SK-N-MC (cell line): ENCODE data around the gene STAT5A.

Experiments
- EZH2 ChIP-seq: fragments of 200-600 bp; sonication (generic); IDR thresholded peaks from one replicate; pipeline ENCODE4 v1.6.1; 2017; ENCODE audit warnings: antibody characterized with exemption
- POLR2AphosphoS5 ChIP-seq: IDR thresholded peaks from 2 replicates; pipeline ENCODE4 v1.6.1; 2012; ENCODE audit warnings: mild to moderate bottlenecking, low read depth, low read length, borderline replicate concordance

- TF ChIP-seq POLR2AphosphoS5 = no peak
- no peak for TF ChIP-seq EZH2
Measured at GRCh38 chr17:42266462-42266861, 21.8 kb upstream of the STAT5A start.
